Measurements from ENCODE around the gene PPP1R14C.

PPP1R14C gene

DNA sequence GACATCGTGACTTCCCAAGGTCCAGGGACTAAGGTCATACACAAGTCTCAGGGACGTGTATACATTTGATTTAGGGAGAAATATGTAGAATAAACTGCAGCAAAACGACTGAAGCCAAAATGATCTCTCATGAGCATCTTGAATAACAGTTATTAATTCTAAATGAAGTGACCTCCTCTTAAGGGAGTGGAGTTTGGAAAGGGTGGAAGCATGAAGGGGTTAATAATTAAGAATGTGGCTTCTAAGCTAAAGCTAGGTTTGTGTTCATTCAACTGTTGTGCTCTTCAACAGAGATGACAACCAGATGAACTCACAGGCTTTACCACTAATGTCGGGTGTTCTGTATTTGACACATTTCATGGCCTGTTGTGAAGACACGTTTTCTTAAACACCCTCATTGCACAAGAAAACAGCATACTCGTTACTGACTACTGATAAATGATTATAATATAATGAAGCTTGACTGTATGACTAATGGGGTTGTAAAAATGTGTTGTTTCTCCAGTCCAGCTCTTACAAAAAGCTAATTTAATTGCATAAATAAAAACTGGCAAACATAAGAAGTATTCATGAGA, 1.5 kb downstream of the PPP1R14C start:
- TF ChIP-seq, protein P1, sequence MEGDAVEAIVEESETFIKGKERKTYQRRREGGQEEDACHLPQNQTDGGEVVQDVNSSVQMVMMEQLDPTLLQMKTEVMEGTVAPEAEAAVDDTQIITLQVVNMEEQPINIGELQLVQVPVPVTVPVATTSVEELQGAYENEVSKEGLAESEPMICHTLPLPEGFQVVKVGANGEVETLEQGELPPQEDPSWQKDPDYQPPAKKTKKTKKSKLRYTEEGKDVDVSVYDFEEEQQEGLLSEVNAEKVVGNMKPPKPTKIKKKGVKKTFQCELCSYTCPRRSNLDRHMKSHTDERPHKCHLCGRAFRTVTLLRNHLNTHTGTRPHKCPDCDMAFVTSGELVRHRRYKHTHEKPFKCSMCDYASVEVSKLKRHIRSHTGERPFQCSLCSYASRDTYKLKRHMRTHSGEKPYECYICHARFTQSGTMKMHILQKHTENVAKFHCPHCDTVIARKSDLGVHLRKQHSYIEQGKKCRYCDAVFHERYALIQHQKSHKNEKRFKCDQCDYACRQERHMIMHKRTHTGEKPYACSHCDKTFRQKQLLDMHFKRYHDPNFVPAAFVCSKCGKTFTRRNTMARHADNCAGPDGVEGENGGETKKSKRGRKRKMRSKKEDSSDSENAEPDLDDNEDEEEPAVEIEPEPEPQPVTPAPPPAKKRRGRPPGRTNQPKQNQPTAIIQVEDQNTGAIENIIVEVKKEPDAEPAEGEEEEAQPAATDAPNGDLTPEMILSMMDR (IDR thresholded peaks at IDR 0.05; ENCODE audit: borderline replicate concordance, insufficient read depth, low read depth, low read length), result no peak
- H3K4me3 ChIP-seq (ENCODE audit: low read depth, low read length), result no peak overlapping the region

DNA sequence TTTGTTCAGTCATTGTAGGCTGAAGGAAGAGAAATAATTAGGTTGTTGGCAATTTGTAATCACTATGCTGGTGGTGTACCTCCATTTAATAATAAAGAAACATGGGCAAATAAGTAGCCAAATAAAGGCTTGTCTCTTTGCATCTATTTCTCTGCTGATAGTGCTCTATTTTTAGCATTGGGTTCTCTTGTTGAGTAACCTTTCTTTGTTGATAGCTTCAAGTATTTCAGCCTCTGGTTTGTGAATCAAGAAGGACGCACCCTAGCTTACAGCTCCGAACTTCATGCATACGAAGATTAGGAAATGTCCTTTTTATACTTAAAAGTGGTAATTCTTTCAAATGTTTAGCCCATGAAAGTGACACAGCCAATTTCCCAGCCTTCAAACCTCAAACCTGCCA, 2.6 kb downstream of the PPP1R14C start:
- TF ChIP-seq, protein P1 (IDR thresholded peaks at IDR 0.05; ENCODE audit: borderline replicate concordance, insufficient read depth, low read depth, low read length), result no peak

DNA sequence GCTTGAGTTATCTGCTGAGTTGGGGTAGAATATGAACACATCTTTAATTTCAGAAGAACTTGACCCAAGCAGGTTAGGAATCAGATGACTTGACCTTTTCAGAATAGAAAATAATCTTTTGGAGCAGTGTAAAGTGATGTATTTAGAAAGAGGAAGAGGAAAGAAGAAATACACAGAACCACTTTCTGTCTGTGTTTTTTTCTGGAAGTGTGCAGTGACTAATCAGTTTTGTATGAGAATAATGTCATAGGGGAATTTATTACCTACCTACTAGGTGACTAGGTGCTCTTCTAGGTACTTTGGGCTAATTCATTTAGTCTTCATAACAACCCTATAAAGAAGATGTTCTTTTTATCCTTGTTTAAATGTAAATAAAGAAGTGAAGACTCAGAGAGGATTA, 3.0 kb downstream of the PPP1R14C start:
- TF ChIP-seq, protein P1 (IDR thresholded peaks at IDR 0.05; ENCODE audit: borderline replicate concordance, insufficient read depth, low read depth, low read length), result no peak
- H3K4me3 ChIP-seq (ENCODE audit: low read depth, low read length), result no peak overlapping the region

More for the DNA sequence above, 2.6 kb downstream of the PPP1R14C start:
- H3K4me3 ChIP-seq (ENCODE audit: low read depth, low read length), result no peak overlapping the region

DNA sequence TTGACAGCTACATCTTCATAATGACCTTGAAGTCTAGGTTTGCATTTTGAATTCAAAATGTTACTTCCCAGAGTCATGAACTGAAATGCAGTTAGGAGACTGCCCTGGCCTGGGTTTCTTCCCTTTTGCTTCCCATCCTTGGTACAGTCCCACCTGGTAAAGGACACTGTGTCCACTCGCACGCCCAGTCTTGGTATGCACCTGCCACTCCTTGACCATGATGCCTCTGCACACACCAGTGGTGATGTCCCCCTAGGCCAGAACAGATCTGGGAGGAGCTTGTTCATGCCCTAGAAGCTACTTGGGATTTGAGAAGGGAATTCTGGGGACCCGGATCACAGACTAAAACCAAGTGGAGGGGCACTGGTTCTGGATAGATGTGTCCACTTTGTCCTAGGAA, 3.6 kb downstream of the PPP1R14C start:
- TF ChIP-seq, protein P1 (IDR thresholded peaks at IDR 0.05; ENCODE audit: borderline replicate concordance, insufficient read depth, low read depth, low read length), result no peak

DNA sequence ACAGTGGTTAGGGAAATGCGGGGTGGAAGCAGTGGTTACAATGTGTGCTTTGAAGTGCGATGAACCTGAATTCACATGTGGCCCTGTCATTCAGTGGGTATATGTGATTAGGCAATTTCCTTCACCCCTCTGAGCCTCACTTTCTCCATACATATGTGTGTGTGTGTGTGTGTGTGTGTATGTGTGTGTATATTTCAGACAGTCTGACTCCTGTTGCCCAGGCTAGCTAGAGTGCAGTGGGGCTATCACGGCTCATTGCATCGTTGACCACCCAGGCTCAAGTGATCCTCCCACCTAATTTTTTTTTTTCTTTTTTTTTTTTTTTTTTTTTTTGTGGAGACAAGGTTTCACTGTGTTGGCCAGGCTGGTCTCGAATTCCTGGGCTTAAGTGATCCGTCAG, 6.3 kb downstream of the PPP1R14C start:
- H3K4me3 ChIP-seq (ENCODE audit: low read depth, low read length), result no peak overlapping the region
- TF ChIP-seq, protein P1 (IDR thresholded peaks at IDR 0.05; ENCODE audit: borderline replicate concordance, insufficient read depth, low read depth, low read length), result no peak

More for the DNA sequence above, 3.6 kb downstream of the PPP1R14C start:
- no peak overlapping the region for H3K4me3 ChIP-seq (ENCODE audit: low read depth, low read length)

DNA sequence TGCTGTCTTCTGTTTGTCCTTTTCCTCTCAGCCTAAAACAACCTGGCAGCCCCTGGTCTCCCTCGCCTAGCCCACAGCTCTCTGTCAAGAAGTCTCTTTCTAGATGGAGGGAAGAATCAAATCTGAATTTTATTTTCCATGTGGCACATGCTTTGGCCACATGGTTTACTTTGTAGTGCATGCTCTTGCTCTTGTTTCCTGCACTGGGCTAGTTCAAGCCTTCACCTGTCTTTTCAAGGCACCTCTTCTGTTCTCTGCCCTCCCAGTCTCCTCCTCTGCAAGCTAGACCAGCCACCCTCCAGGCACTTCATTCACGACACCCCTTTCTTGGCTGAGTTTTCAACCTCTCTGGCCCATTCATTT, 7.6 kb downstream of the PPP1R14C start:
- TF ChIP-seq, protein P1 (IDR thresholded peaks at IDR 0.05; ENCODE audit: borderline replicate concordance, insufficient read depth, low read depth, low read length), result no peak
- no peak overlapping the region for H3K4me3 ChIP-seq (ENCODE audit: low read depth, low read length)

DNA sequence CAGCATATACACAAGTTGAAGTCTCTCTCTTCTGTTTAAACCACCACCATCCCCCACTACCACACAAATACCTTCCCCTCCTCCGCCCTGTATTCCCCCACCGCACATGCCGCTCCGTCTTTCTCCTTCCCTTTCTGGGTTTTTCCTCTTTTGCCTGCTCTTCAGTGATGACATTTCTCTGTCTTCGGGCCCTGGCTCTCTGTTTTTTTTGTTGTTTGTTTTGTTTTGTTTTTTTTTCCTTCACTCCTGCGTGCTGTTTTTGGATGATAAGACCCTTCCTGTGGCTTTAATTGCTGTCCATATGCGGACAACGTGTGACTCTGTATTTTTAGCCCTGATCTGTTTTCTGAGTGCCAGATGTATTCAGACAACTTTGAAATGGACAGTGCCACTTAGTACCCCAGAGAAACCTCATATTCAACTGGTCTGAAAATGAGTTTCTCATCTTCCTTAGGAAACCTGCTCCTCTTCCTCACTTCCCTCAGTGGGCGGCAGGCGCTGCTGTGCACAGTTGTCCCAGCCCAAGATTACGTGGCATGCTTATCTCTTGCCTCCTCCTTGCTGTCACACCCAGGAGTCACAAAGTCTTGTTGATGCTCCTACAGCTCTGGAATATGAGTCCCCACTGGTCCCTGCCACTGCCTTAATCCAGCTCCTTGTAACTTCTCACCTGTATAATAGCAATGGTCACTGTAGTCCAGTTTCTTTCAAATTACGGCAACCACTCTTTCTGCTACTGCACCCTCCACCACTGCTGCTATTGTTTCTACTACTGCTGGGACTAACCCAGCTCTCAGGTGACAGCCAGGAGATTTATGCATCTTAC, 8.2 kb downstream of the PPP1R14C start:
- no peak overlapping the region for H3K4me3 ChIP-seq (ENCODE audit: low read depth, low read length)
- TF ChIP-seq, protein P1 (IDR thresholded peaks at IDR 0.05; ENCODE audit: borderline replicate concordance, insufficient read depth, low read depth, low read length), result no peak

Data from GM12875 (cell line).